ENCODE measurements around the gene SUSD2.
"Not testable (repeated sequence)": the region's sequence is repeated elsewhere in the genome, so short reads cannot be mapped to it uniquely, and the experiment has no call there.

The SUSD2 gene

GRCh38 chr22:24181088-24181995 lies at the start of gene SUSD2:
TSS of gene SUSD2 (plus strand) at chr22:24181487. CDS start at chr22:24181520, 33 bp downstream.
- Histone ChIP-seq H3K27me3 (ENCODE audit: insufficient read depth, low read length) (no peaks in the 10 kb centered on the region), H3K9me3 (ENCODE audit: low read length) (no peaks in the 10 kb centered on the region), H3K4me3 (ENCODE audit: low read length) (no peak within 1 kb of the TSS), H3K4me1 (ENCODE audit: insufficient read depth, low read length) (peaks cover 5% of the 10 kb centered on the region), H2AFZ (ENCODE audit: low read depth, low read length) (no peak within 1 kb of the TSS), H3K36me3 (ENCODE audit: insufficient read depth, low read length) (peaks cover 15% of the 10 kb centered on the region)

GRCh38 chr22:24133187-24133965 lies 47.9 kb upstream of the SUSD2 start:
- Histone ChIP-seq H3K27me3 (ENCODE audit: insufficient read depth, low read length) (no peaks in the 10 kb centered on the region), H2AFZ (ENCODE audit: low read depth, low read length) (no peak overlapping the region), H3K4me3 (ENCODE audit: low read length) (no peak overlapping the region), H3K9me3 (ENCODE audit: low read length) (no peaks in the 10 kb centered on the region), H3K4me1 (ENCODE audit: insufficient read depth, low read length) (peaks cover 18% of the 10 kb centered on the region), H3K36me3 (ENCODE audit: insufficient read depth, low read length) (peaks cover 43% of the 10 kb centered on the region)

GRCh38 chr22:24134090-24134846 lies 47.0 kb upstream of the SUSD2 start:
- Histone ChIP-seq H3K27me3 (ENCODE audit: insufficient read depth, low read length) (no peaks in the 10 kb centered on the region), H3K4me1 (ENCODE audit: insufficient read depth, low read length) (peaks cover 18% of the 10 kb centered on the region), H3K36me3 (ENCODE audit: insufficient read depth, low read length) (peaks cover 44% of the 10 kb centered on the region), H3K4me3 (ENCODE audit: low read length) (no peak overlapping the region), H3K9me3 (ENCODE audit: low read length) (no peaks in the 10 kb centered on the region), H2AFZ (ENCODE audit: low read depth, low read length) (no peak overlapping the region)

GRCh38 chr22:24136533-24136932 lies 44.8 kb upstream of the SUSD2 start:
- H3K9me3 ChIP-seq (ENCODE audit: low read length); H3K4me3 ChIP-seq (ENCODE audit: low read length); H2AFZ ChIP-seq (ENCODE audit: low read depth, low read length); H3K27me3 ChIP-seq (ENCODE audit: insufficient read depth, low read length): not testable (repeated sequence)
- Histone ChIP-seq H3K4me1 (ENCODE audit: insufficient read depth, low read length) (peaks cover 18% of the 10 kb centered on the region), H3K36me3 (ENCODE audit: insufficient read depth, low read length) (peaks cover 47% of the 10 kb centered on the region)

- H3K36me3 ChIP-seq (ENCODE audit: insufficient read depth, low read length), result peaks cover 47% of the 10 kb centered on the region
- no peaks in the 10 kb centered on the region for H3K9me3 ChIP-seq (ENCODE audit: low read length)
- no peak overlapping the region for H3K4me3 ChIP-seq (ENCODE audit: low read length)
- no peak overlapping the region for H2AFZ ChIP-seq (ENCODE audit: low read depth, low read length)
- H3K27me3 ChIP-seq (ENCODE audit: insufficient read depth, low read length), result no peaks in the 10 kb centered on the region
- peaks cover 18% of the 10 kb centered on the region for H3K4me1 ChIP-seq (ENCODE audit: insufficient read depth, low read length)
Observed at GRCh38 chr22:24137595-24137994, 43.7 kb upstream of the SUSD2 start.

GRCh38 chr22:24138649-24139420 lies 42.5 kb upstream of the SUSD2 start:
- Histone ChIP-seq H3K36me3 (ENCODE audit: insufficient read depth, low read length) (peaks cover 50% of the 10 kb centered on the region), H3K27me3 (ENCODE audit: insufficient read depth, low read length) (no peaks in the 10 kb centered on the region), H3K4me3 (ENCODE audit: low read length) (no peak overlapping the region), H3K4me1 (ENCODE audit: insufficient read depth, low read length) (peaks cover 8% of the 10 kb centered on the region), H2AFZ (ENCODE audit: low read depth, low read length) (no peak overlapping the region), H3K9me3 (ENCODE audit: low read length) (no peaks in the 10 kb centered on the region)

GRCh38 chr22:24140357-24140756 lies 40.9 kb upstream of the SUSD2 start:
- Histone ChIP-seq H3K27me3 (ENCODE audit: insufficient read depth, low read length) (no peaks in the 10 kb centered on the region), H3K4me3 (ENCODE audit: low read length) (no peak overlapping the region), H3K36me3 (ENCODE audit: insufficient read depth, low read length) (peaks cover 51% of the 10 kb centered on the region), H3K4me1 (ENCODE audit: insufficient read depth, low read length) (peaks cover under 1% of the 10 kb centered on the region), H2AFZ (ENCODE audit: low read depth, low read length) (no peak overlapping the region), H3K9me3 (ENCODE audit: low read length) (no peaks in the 10 kb centered on the region)

GRCh38 chr22:24141586-24141985 lies 39.7 kb upstream of the SUSD2 start:
- H3K4me1 ChIP-seq (ENCODE audit: insufficient read depth, low read length), result peaks cover 13% of the 10 kb centered on the region

GRCh38 chr22:24142241-24142640 lies 39.0 kb upstream of the SUSD2 start:
- no peaks in the 10 kb centered on the region for H3K9me3 ChIP-seq (ENCODE audit: low read length)
- no peaks in the 10 kb centered on the region for H3K27me3 ChIP-seq (ENCODE audit: insufficient read depth, low read length)
- H2AFZ ChIP-seq (ENCODE audit: low read depth, low read length), result no peak overlapping the region
- peaks cover 17% of the 10 kb centered on the region for H3K4me1 ChIP-seq (ENCODE audit: insufficient read depth, low read length)
- no peak overlapping the region for H3K4me3 ChIP-seq (ENCODE audit: low read length)
- peaks cover 36% of the 10 kb centered on the region for H3K36me3 ChIP-seq (ENCODE audit: insufficient read depth, low read length)

More at GRCh38 chr22:24141586-24141985, 39.7 kb upstream of the SUSD2 start:
- Histone ChIP-seq H3K27me3 (ENCODE audit: insufficient read depth, low read length) (no peaks in the 10 kb centered on the region), H3K36me3 (ENCODE audit: insufficient read depth, low read length) (peaks cover 43% of the 10 kb centered on the region), H3K4me3 (ENCODE audit: low read length) (no peak overlapping the region), H3K9me3 (ENCODE audit: low read length) (no peaks in the 10 kb centered on the region), H2AFZ (ENCODE audit: low read depth, low read length) (no peak overlapping the region)

GRCh38 chr22:24142831-24143230 lies 38.5 kb upstream of the SUSD2 start:
- peaks cover 22% of the 10 kb centered on the region for H3K4me1 ChIP-seq (ENCODE audit: insufficient read depth, low read length)
- H3K36me3 ChIP-seq (ENCODE audit: insufficient read depth, low read length), result peaks cover 33% of the 10 kb centered on the region
- H3K4me3 ChIP-seq (ENCODE audit: low read length), result no peak overlapping the region
- no peak overlapping the region for H2AFZ ChIP-seq (ENCODE audit: low read depth, low read length)
- no peaks in the 10 kb centered on the region for H3K9me3 ChIP-seq (ENCODE audit: low read length)
- H3K27me3 ChIP-seq (ENCODE audit: insufficient read depth, low read length), result no peaks in the 10 kb centered on the region

- H2AFZ ChIP-seq (ENCODE audit: low read depth, low read length), result no peak overlapping the region
- H3K4me1 ChIP-seq (ENCODE audit: insufficient read depth, low read length), result peaks cover 22% of the 10 kb centered on the region
- H3K4me3 ChIP-seq (ENCODE audit: low read length), result no peak overlapping the region
Observed at GRCh38 chr22:24144056-24144777, 37.1 kb upstream of the SUSD2 start.

GRCh38 chr22:24144778-24145085 lies 36.6 kb upstream of the SUSD2 start:
- Histone ChIP-seq H3K27me3 (ENCODE audit: insufficient read depth, low read length) (no peaks in the 10 kb centered on the region), H3K4me1 (ENCODE audit: insufficient read depth, low read length) (peaks cover 22% of the 10 kb centered on the region), H3K4me3 (ENCODE audit: low read length) (no peak overlapping the region)

More at GRCh38 chr22:24144056-24144777, 37.1 kb upstream of the SUSD2 start:
- Histone ChIP-seq H3K9me3 (ENCODE audit: low read length) (no peaks in the 10 kb centered on the region), H3K36me3 (ENCODE audit: insufficient read depth, low read length) (peaks cover 25% of the 10 kb centered on the region), H3K27me3 (ENCODE audit: insufficient read depth, low read length) (no peaks in the 10 kb centered on the region)

More at GRCh38 chr22:24144778-24145085, 36.6 kb upstream of the SUSD2 start:
- peaks cover 23% of the 10 kb centered on the region for H3K36me3 ChIP-seq (ENCODE audit: insufficient read depth, low read length)
- no peaks in the 10 kb centered on the region for H3K9me3 ChIP-seq (ENCODE audit: low read length)
- H2AFZ ChIP-seq (ENCODE audit: low read depth, low read length), result no peak overlapping the region
